Lower lobe of right lung (tissue), 2 donors: ENCODE measurements around the gene TFCP2L1. TPM values are rescaled to one million over a fixed set of nuclear protein-coding genes. Genes with fewer than 3 reads are reported as not detected.

Experiments
- ATAC-seq, 2 donors: fragments of 200-7000 bp; cut with Tn5 transposase; one replicate each; pipeline ENCODE4 v1.9.1; 2020 to 2022; ENCODE audit warnings: mild to moderate bottlenecking in 2 of 2, moderate library complexity in 2 of 2
- DNase-seq: peaks from one replicate; pipeline ENCODE4 v3.0.0-alpha.2; 2020
- H3K27ac ChIP-seq: fragments of 200-600 bp; one replicate; pipeline ENCODE4 v1.8.0; 2022
- H3K27me3 ChIP-seq: fragments of 200-600 bp; one replicate; pipeline ENCODE4 v1.8.0; 2022; ENCODE audit warnings: low read depth
- H3K36me3 ChIP-seq: fragments of 200-600 bp; one replicate; pipeline ENCODE4 v1.8.0; 2022; ENCODE audit warnings: mild to moderate bottlenecking
- H3K4me1 ChIP-seq: fragments of 200-600 bp; one replicate; pipeline ENCODE4 v1.8.0; 2022
- H3K4me3 ChIP-seq: fragments of 200-600 bp; one replicate; pipeline ENCODE4 v1.8.0; 2022; ENCODE audit warnings: mild to moderate bottlenecking
- H3K9me3 ChIP-seq: fragments of 200-600 bp; one replicate; pipeline ENCODE4 v1.8.0; 2022
- intact Hi-C: fragments of 100-400 bp; cut with DNase I; formaldehyde crosslinking; loops from one replicate; pipeline ENCODE4 v1.11.0; 2022
- total RNA-seq: library from RNA; stranded (reverse); fragmentation: NEBNext Ultra II Directional; extraction: Animal tissue kit (Norgen Biotek cat#: 25700); gene quantifications from one replicate; pipeline ENCODE4 v1.2.1, GENCODE V29; 2021
- TF ChIP-seq, protein P1 (sequence below): fragments of 200-600 bp; IDR thresholded peaks from one replicate; pipeline ENCODE4 v1.8.0; 2022; ENCODE audit warnings: antibody characterized with exemption, mild to moderate bottlenecking
- donor health status: DM: no; HTN: yes; CAD: no; lungs with severe emphysema.

TFCP2L1 gene
- total RNA-seq, 1 donor from 2014 or later: 19.2 TPM

DNA sequence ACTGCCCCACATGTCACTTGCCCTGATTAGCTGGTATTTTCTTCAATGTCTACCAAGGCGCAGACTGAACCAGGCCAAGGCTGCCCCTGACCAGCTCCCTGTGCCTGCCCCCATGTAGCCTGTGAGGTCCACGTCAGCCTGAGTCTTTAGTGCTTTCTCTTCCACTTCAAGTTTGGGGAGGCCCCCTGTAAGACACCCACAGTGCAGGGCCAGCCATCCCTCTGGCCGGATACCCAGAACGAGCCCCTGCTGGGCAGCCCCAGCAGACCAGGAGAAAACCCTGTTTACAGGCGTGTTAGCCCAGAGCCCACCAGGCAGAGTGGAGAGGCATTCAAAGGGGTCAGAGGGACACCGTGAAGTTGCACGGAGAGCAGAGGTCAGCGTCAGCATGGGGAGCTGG is 92.4 kb downstream of the TFCP2L1 start:
- H3K4me1 ChIP-seq: peaks cover 14% of the 10 kb centered on the region
- H3K27ac ChIP-seq: no peak overlapping the region
- intact Hi-C loops: no loop called here
- no peaks in the 10 kb centered on the region for H3K9me3 ChIP-seq
- DNase-seq (peak; percentile 19), ATAC-seq (no peak)
- no peaks in the 10 kb centered on the region for H3K36me3 ChIP-seq
- peaks cover 3% of the 10 kb centered on the region for H3K27me3 ChIP-seq
- no peak overlapping the region for H3K4me3 ChIP-seq
- TF ChIP-seq, protein P1, sequence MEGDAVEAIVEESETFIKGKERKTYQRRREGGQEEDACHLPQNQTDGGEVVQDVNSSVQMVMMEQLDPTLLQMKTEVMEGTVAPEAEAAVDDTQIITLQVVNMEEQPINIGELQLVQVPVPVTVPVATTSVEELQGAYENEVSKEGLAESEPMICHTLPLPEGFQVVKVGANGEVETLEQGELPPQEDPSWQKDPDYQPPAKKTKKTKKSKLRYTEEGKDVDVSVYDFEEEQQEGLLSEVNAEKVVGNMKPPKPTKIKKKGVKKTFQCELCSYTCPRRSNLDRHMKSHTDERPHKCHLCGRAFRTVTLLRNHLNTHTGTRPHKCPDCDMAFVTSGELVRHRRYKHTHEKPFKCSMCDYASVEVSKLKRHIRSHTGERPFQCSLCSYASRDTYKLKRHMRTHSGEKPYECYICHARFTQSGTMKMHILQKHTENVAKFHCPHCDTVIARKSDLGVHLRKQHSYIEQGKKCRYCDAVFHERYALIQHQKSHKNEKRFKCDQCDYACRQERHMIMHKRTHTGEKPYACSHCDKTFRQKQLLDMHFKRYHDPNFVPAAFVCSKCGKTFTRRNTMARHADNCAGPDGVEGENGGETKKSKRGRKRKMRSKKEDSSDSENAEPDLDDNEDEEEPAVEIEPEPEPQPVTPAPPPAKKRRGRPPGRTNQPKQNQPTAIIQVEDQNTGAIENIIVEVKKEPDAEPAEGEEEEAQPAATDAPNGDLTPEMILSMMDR: no peak

DNA sequence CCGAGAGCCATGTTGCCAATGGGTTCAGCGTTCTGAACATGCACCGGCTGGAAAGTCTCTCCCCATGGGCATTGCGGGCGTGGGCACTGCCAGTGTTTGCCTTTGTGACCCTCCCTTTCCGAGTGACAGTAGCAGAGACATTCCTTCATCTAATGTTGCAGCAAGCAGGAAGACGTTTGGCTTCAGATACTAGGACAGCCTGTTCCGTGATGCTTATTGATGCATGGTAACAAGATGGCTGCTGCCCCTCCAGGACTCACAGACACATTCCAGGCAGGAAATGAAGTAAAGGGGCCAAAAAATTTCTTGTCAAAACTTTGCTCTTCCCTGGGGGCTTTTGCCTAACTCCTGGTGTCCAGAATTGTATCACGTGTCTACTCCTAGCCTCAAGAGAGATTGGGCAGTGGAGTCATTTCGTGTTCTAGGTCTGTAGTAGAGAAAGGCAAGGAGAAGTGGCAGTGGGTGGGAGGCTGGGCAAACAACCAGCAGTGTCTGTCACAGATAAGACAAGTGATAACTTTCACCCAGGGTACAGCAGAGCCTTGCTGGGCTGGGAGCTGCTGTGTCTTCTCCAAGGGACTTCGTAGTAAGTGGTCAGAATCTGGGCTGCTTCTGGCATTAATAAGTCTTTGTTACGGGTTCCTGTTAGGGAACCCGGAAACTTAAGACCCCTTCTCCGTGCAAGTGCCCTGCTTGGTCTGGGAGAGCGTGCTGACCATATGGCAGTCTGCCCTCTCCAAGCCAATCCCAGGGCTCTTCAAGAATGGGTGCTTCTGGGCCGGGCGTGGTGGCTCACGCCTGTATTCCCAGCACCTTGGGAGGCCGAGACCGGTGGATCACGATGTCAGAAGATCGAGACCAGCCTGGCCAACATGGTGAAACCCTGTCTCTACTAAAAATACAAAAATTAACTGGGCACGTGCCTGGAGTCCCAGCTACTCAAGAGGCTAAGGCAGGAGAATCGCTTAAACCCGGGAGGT is 93.5 kb downstream of the TFCP2L1 start:
- Histone ChIP-seq H3K4me3 (no peak overlapping the region), H3K27ac (no peak overlapping the region), H3K27me3 (peaks cover 3% of the 10 kb centered on the region), H3K36me3 (no peaks in the 10 kb centered on the region), H3K4me1 (peaks cover 7% of the 10 kb centered on the region), H3K9me3 (no peaks in the 10 kb centered on the region)
- DNase-seq: peak; percentile 34
- intact Hi-C loops: no loop called here
- no peak for ATAC-seq
- TF ChIP-seq, protein P1: no peak

DNA sequence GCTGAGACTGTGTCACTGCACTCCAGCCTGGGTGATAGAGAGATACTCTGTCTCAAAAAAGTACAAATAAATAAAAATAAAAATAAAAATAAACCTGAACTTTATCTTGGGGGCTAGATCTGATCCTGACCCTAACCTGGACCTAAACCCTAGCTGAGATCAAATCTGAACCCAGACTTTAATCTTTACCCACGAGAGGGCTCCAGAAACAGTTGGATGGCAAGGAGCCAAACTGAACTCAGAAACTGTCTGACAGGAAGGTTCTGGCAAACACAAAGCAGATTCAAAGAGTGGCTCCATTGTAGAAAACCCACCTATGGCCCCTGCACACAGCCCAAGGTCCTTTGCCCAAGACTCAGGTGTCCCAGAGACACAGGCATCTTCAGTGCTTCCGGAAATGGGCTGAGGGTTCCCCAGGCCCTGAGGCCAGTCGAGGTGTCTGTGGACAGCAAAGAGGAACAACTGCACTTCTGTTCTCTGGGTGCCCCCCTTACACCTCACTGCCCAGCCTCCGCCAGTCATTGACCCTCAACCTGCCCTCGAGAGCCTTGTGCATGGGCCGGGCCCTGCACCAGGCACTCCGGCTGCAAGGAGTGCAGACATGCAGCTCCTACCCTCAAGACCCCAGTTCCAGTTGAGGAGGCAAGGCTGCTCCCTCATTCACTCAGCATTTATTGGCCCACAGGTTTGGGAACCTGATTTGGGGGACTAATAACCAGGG is 95.2 kb downstream of the TFCP2L1 start:
- intact Hi-C loops: no loop called here
- H3K9me3 ChIP-seq: no peaks in the 10 kb centered on the region
- H3K36me3 ChIP-seq: no peaks in the 10 kb centered on the region
- TF ChIP-seq, protein P1: no peak
- no peak overlapping the region for H3K4me3 ChIP-seq
- no peak for ATAC-seq
- no peaks in the 10 kb centered on the region for H3K27me3 ChIP-seq
- H3K4me1 ChIP-seq: no peaks in the 10 kb centered on the region
- H3K27ac ChIP-seq: no peak overlapping the region
- peak; percentile 35 for DNase-seq

DNA sequence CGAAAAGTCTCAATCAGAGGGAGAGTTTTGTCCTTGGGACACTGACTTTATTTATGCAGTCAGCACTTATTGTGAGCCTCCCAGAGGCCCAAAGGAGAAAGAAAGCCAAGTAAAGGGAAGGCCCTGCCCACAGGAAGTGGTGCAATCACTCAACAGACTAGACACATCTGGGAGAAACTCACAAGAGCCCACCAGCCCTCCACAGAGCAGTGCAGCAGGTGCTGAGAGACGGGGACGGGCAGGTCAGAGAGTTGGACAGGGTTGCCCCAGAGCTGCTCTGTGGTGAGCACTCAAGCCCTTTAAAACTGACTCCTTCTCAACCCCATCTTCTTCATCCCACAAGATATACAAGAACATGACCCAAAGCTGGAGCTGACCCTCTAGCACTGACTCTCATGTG is 96.0 kb downstream of the TFCP2L1 start:
- intact Hi-C loops: no loop called here
- H3K27ac ChIP-seq: no peak overlapping the region
- H3K4me3 ChIP-seq: no peak overlapping the region
- no peaks in the 10 kb centered on the region for H3K27me3 ChIP-seq
- no peaks in the 10 kb centered on the region for H3K36me3 ChIP-seq
- H3K4me1 ChIP-seq: no peaks in the 10 kb centered on the region
- ATAC-seq (peak in 1 of 2 donors; percentile 13), DNase-seq (no peak)
- TF ChIP-seq, protein P1: no peak
- no peaks in the 10 kb centered on the region for H3K9me3 ChIP-seq

DNA sequence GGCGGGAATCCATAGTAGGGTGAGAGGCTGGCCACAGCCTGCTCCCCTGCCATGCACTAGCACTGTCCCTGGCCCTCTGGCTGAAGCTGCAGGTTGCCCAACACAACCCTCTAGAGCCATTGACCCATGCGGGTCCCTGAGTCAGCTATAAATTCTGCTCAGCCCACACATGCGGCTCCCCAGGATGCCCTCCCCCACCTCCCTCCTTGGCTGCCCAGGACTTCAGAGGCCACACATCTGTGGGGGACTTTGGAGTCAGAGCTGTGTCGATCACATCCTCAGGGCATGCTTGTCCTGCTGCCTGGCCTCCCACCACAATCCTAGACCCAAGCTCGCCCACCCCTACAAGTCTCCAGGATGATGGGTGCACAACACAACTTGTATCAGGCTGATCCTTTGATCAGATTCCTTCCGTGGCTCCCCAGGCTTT is 97.0 kb downstream of the TFCP2L1 start:
- DNase-seq (no peak), ATAC-seq (no peak)
- Histone ChIP-seq H3K27me3 (no peaks in the 10 kb centered on the region), H3K4me1 (no peaks in the 10 kb centered on the region), H3K27ac (no peak overlapping the region), H3K9me3 (no peaks in the 10 kb centered on the region), H3K4me3 (no peak overlapping the region), H3K36me3 (no peaks in the 10 kb centered on the region)
- intact Hi-C loops: no loop called here
- TF ChIP-seq, protein P1: no peak
